ENCODE results near the gene HIGD1A.

Gene HIGD1A

GRCh38 chr3:42796332-42796885 lies 7.9 kb downstream of the HIGD1A start:
- DNase-seq: no peak

DNA sequence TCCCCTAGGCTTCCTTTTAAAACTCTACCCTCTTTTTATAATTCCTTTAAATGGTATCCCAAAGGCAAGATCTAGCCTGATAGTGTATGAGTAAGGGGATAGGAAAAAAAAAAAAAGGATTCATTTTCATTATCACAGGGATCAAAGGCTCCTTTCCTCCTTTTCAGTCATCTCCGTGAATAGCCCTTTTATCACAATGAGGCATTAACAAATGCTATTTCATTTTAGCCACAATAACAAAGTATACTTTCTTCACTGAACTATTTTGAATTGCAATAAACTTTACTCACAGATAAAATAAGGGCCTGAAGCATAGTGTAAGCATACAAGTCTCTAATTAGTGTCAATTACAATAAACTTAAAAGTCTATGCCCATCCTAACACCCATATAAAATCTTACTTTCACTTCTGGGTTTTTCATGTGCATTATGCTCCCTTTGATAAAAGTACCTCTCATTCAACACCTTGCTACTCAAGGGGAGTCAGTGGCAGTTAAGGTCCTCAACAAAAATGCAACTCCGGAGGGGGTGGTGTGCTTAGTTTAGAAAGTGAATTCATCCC lies 8.6 kb downstream of the HIGD1A start:
- no peak for DNase-seq

DNA sequence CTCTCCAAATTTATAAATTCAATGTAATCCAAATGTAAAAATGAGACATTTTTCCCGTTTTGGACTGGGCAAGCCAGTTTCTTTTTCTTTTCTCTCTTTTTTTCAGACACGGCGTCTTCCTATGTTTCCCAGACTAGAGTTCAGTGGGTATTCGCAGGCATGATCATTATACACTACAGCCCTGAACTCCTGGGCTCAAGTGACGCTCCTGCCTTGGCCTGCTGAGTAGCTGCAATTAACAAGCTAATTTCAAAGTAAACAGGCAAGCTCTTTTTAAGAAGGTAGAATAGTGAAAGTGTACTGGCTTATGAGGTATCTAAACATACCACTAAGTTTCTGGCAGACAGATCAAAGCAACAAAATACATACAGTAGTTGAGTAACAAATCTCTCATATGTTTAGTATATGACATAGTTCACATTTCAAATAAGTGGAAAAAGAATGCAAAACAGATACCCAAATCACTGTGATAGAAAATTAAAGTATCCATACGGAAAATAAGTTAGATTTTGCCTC lies 13.5 kb downstream of the HIGD1A start:
- no peak for DNase-seq

GRCh38 chr3:42786631-42787030 lies 17.7 kb downstream of the HIGD1A start:
- no peak for DNase-seq

GRCh38 chr3:42786212-42786611 lies 18.1 kb downstream of the HIGD1A start:
- no peak for DNase-seq

DNA sequence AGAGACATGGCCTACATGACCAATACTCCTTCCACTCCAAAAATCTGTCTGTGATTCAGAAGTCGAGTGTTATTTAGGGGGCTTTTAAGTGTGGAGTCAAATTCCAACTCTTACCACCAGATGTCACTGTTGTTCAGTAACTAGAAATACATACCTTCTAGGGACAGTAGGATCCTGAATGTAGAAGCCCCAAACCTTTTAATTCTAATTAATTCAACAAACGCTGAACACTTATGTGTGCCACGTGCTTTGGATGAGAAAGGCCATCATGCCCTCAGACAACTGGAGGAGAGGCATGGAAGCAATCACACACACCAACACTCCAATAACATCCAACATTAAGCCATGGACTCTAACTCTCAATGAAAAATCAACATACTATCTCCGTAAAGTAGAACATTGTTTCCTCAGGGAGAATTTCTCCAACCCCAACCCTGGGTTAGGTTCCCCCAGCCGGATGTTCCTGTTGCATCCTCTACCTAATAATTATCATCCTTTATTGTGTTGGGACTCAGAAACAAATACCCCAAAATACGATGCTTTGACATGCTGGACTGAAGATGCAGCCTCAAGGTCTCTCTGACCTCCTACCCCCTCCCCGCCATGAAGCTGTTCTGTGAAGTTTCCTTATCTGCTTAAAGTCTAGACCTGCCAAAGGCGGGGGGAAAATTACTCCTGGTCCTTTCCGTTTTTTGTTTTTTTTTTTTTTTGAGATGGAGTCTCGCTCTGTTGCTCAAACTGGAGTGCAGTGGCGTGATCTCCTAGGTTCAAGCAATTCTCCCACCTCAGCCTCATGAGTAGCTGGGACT lies 23.2 kb downstream of the HIGD1A start:
- no peak for DNase-seq

- DNase-seq: no peak
Measured at GRCh38 chr3:42780398-42780797, 23.9 kb downstream of the HIGD1A start.

- no peak for DNase-seq
Measured at GRCh38 chr3:42778644-42779043, 25.6 kb downstream of the HIGD1A start.

GRCh38 chr3:42773409-42773751 lies 30.9 kb downstream of the HIGD1A start:
- DNase-seq: no peak

GRCh38 chr3:42772670-42773408 lies 31.5 kb downstream of the HIGD1A start, which contains the start of gene CCDC13:
Gene CCDC13, minus strand, starts transcription at chr3:42773253. Its CDS starts 14,908 bp downstream, at chr3:42758345.
- peak; percentile 83 for DNase-seq

DNA sequence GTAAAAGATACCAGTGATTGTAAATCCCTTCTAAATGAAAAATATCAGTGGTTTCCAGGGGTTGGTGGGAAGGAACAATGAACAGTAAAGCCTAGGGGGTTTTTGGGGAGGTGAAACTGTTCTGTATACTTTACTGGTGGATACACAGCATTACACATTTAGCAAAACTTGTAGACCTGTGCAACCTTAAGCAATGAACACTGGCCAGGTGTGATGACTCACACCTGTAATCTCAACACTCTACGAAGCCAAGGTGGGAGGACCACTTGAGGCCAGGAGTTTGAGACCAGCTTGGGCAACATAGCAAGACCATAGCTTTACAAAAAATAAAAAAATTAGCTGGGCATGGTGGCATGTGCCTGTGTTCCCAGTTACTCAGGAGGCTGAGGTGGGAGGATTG lies 33.0 kb downstream of the HIGD1A start:
- no peak for DNase-seq

DNA sequence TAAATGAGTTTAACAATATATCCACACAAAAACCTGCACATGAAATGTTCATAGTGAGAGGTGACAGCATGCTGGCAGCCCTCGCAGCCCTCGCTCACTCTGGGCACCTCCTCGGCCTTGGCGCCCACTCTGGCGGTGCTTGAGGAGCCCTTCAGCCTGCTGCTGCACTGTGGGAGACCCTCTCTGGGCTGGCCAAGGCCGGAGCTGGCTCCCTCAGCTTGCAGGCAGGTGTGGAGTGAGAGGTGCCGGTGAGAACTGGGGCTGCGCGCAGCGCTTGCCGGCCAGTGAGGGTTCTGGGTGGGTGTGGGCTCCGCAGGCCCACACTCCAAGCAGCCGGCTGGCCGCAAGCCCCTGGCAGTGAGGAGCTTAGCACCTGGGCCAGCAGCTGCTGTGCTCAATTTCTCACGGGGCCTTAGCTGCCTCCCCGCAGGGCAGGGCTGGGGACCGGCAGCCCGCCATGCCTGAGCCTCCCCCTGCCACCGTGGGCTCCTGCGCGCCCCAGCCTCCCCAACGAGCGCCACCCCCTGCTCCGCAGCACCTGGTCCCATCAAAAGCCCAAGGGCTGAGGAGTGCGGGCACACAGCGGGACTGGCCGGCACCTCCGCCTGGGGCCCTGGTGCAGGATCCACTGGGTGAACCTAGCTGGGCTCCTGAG lies 34.7 kb downstream of the HIGD1A start:
- no peak for DNase-seq

GRCh38 chr3:42764561-42765295 lies 39.6 kb downstream of the HIGD1A start:
- DNase-seq: no peak

GRCh38 chr3:42764115-42764514 lies 40.2 kb downstream of the HIGD1A start:
- DNase-seq: no peak

- DNase-seq: no peak
Measured at GRCh38 chr3:42763021-42763420, 41.3 kb downstream of the HIGD1A start.

- DNase-seq: no peak
Measured at GRCh38 chr3:42762046-42762724, 42.1 kb downstream of the HIGD1A start.

DNA sequence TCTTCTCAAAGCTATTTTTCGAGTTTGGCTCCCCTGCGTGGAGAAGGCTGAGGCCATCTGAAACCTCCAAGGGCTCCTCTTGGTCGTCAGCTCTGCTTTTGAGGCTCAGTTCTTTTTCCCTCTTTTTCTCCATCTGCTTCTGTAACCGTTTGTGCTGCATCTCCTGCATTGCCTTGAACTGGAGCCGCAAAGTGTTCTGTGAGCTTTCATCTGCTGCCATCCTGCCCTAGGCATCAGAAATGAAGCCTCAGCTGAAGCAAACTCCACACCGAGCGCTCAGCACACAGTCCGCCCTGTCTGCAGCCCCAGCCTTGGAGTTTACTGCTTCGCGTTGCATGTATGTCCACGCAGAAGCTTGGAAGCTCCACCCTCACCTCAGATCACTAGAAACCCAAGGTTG lies 46.2 kb downstream of the HIGD1A start:
- no peak for DNase-seq

GRCh38 chr3:42756681-42757213 lies 47.5 kb downstream of the HIGD1A start:
- no peak for DNase-seq

DNA sequence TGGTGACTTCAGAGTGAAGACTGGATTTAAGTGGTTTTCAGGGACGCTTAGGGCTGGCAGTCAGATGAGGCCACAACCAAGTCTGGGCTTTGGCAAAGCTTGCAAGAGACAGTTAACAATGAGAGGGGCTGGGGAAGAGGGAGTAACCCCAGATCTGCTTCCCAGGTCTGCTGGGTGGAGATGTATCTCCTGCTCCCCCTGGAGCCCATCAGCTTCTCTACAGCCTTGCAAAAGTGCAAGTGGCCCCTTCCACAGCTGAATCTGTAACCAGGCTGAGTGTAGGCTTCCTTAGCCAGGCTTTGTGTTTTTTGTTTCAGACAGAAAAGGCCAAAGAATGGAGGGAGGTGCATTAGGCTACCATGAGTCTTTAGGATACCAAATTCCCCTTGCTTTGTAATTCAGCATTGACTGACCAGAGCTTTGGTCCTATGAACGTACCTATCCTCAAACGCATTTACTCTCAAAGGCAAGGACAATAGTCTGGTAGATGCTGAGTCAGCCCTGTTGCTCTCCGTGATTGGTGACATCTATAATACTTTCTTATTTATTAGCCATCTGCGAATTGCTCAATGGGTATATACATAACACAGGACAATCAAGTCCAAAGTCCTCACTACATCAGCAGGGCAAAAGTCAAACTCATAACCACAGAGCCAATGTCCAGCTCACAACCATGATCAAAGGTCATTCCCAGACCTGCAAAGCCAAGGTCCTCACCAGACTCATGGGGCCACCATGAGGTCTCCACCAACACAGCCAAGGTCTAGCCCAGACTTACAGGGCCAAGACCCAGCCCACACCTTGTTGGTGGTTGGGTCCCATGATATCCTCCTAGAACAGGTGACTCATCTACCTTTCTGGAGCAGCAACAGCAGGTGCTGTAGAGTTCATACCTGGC lies 48.4 kb downstream of the HIGD1A start:
- DNase-seq: no peak

- no peak for DNase-seq
Measured at GRCh38 chr3:42753757-42754156, 50.5 kb downstream of the HIGD1A start.

Measured in activated CD4-positive, CD25-positive, alpha-beta regulatory T cell treated with anti-CD3 and anti-CD28 coated beads, Interleukin-2, amount 50 U/mL, for 72 hours (primary cell).